ENCODE measurements around the gene IGSF23. TPM values are rescaled to one million over a fixed set of nuclear protein-coding genes. Genes with fewer than 3 reads are reported as not detected.

The IGSF23 gene
- total RNA-seq, 2 donors from 2014 or later = not detected

DNA sequence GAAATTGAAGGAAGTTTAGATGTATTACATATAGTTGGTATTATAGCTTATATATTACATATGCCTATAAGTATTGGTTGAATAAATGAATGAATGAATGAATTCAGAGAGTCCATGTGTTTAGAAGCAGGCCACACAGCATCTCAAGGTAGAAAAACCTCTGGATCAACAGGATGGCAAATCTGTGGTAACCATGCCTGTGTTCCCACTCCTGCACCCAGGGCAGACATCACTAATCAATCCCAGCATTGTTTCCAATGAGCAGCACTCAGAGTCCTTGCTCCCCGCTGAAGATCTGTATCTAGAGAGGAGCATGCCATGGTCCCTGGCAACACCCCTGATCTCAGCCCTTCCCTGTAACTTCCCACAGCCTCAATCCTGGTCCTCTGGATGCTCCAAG is 58.9 kb downstream of the IGSF23 start:
- Histone ChIP-seq H3K9me3 (no peaks in the 10 kb centered on the region), H3K4me1 (ENCODE audit: control insufficient read depth in 1 of 2, low read depth in 2 of 2) (no peaks in the 10 kb centered on the region), H3K36me3 (no peaks in the 10 kb centered on the region), H3K27me3 (replicated peaks; ENCODE audit: insufficient read depth) (no peaks in the 10 kb centered on the region), H3K4me3 (no peak overlapping the region), H3K27ac (no peak overlapping the region)
- TF ChIP-seq, protein P1, sequence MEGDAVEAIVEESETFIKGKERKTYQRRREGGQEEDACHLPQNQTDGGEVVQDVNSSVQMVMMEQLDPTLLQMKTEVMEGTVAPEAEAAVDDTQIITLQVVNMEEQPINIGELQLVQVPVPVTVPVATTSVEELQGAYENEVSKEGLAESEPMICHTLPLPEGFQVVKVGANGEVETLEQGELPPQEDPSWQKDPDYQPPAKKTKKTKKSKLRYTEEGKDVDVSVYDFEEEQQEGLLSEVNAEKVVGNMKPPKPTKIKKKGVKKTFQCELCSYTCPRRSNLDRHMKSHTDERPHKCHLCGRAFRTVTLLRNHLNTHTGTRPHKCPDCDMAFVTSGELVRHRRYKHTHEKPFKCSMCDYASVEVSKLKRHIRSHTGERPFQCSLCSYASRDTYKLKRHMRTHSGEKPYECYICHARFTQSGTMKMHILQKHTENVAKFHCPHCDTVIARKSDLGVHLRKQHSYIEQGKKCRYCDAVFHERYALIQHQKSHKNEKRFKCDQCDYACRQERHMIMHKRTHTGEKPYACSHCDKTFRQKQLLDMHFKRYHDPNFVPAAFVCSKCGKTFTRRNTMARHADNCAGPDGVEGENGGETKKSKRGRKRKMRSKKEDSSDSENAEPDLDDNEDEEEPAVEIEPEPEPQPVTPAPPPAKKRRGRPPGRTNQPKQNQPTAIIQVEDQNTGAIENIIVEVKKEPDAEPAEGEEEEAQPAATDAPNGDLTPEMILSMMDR (IDR thresholded peaks at IDR 0.05) = no peak
- ATAC-seq (ENCODE audit: insufficient number of reproducible peaks, low FRiP score, low read depth) (no peak), DNase-seq (ENCODE audit: low spot score) (no peak)

DNA sequence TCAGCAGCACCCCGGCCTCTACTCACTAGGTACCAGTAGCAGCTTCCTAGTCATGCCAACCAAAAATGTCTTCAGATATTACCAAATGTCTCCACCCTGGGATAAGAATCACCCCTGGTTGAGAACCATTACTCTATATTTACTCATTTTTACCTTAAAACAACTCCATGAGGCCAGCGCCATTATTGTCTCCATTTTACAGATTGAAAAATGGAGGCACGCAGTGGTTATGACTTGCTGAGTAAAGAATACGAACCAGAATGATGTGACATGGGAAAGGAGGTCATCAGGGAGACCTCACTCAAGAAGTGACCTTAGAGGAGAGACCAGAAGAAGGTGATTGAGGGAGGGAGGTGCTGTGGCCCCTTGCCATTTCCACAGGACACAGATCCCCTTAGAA is 60.1 kb downstream of the IGSF23 start:
- Histone ChIP-seq H3K9me3 (no peaks in the 10 kb centered on the region), H3K36me3 (no peaks in the 10 kb centered on the region), H3K4me1 (ENCODE audit: control insufficient read depth in 1 of 2, low read depth in 2 of 2) (no peaks in the 10 kb centered on the region), H3K27ac (no peak overlapping the region), H3K27me3 (replicated peaks; ENCODE audit: insufficient read depth) (no peaks in the 10 kb centered on the region), H3K4me3 (no peak overlapping the region)
- TF ChIP-seq, protein P1 (IDR thresholded peaks at IDR 0.05) = no peak
- no peak for DNase-seq (ENCODE audit: low spot score)
- no peak for ATAC-seq (ENCODE audit: insufficient number of reproducible peaks, low FRiP score, low read depth)

GRCh38 chr19:44675521-44675920 is 62.2 kb downstream of the IGSF23 start:
- Histone ChIP-seq H3K27me3 (replicated peaks; ENCODE audit: insufficient read depth) (no peaks in the 10 kb centered on the region), H3K27ac (no peak overlapping the region), H3K36me3 (no peaks in the 10 kb centered on the region), H3K4me1 (ENCODE audit: control insufficient read depth in 1 of 2, low read depth in 2 of 2) (no peaks in the 10 kb centered on the region), H3K9me3 (no peaks in the 10 kb centered on the region), H3K4me3 (no peak overlapping the region)
- ATAC-seq (ENCODE audit: insufficient number of reproducible peaks, low FRiP score, low read depth) (no peak), DNase-seq (ENCODE audit: low spot score) (no peak)
- TF ChIP-seq, protein P1 (IDR thresholded peaks at IDR 0.05) = no peak

DNA sequence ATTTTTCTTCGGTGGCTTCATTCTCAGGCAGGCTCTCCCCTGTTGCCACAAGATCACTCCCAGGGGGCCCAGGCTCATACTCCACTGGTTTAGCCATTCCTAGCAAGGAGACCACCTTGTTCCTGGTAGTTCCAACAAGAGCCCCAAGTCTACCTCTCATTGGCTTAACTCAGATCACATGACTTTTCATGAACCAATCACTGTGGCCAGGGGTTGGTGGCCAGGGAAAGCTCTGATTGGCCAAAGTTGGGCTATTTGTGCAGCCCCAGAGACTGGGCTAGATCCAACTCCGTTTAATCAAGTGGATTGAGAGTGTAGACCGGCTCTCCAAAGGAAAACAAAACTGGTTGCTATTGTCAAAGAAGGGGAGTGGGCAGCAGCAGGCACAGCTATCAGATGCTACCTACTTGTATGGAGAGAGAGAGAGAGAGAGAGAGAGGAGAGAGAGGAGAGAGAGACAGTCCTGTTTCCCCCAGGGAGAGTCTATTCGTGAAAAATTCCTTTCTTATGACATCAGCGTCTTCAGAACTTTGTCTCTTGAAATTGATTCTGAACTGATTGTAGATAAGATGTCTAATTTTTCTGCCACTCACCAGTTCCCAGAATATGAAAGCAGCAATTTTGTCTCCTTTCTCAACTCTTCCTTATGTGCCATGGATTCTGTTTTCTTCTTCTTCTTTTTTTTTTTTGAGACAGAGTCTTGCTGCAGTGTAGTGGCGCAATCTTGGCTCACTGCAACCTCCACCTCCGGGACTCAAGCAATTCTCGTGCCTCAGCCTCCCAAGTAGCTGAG is 63.9 kb downstream of the IGSF23 start:
- Histone ChIP-seq H3K4me1 (ENCODE audit: control insufficient read depth in 1 of 2, low read depth in 2 of 2) (no peaks in the 10 kb centered on the region), H3K27me3 (replicated peaks; ENCODE audit: insufficient read depth) (no peaks in the 10 kb centered on the region), H3K36me3 (peaks cover 2% of the 10 kb centered on the region), H3K9me3 (no peaks in the 10 kb centered on the region), H3K4me3 (no peak overlapping the region), H3K27ac (no peak overlapping the region)
- ATAC-seq (ENCODE audit: insufficient number of reproducible peaks, low FRiP score, low read depth) (no peak), DNase-seq (ENCODE audit: low spot score) (no peak)
- TF ChIP-seq, protein P1 (IDR thresholded peaks at IDR 0.05) = no peak

DNA sequence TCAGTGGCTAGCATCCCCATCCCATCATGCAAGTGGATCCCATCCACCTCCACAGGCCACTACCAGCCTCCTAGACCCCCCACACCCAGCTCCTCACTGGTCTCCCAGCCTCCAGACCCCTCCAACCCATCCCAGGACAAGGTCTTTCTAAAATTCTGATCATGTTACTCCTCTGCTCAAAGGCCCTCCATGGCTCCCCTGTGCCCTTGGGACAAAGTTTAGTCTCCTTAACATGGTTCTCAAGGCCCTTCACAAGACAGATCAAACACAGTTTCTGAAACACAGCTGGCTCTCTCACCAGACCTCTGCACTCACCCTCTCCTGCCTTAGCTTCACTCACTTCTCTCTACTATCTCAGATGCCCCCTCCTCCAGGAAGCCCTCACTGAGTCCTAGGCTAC is 67.2 kb downstream of the IGSF23 start:
- TF ChIP-seq, protein P1 (IDR thresholded peaks at IDR 0.05) = no peak
- Histone ChIP-seq H3K36me3 (peaks cover 2% of the 10 kb centered on the region), H3K4me1 (ENCODE audit: control insufficient read depth in 1 of 2, low read depth in 2 of 2) (peaks cover 0 to 8% of the 10 kb centered on the region in 2 donors), H3K9me3 (no peaks in the 10 kb centered on the region), H3K4me3 (no peak overlapping the region), H3K27ac (no peak overlapping the region), H3K27me3 (replicated peaks; ENCODE audit: insufficient read depth) (no peaks in the 10 kb centered on the region)
- ATAC-seq (ENCODE audit: insufficient number of reproducible peaks, low FRiP score, low read depth) (no peak), DNase-seq (ENCODE audit: low spot score) (no peak)

Data from thoracic aorta (tissue), 2 donors.